DMS153 treated with DMSO at 0.1 percent for 48 hours (cell line): ENCODE results near the gene CFAP61.

Source experiments
- DNase-seq: peaks from one replicate; lab custom pipeline; 2025; ENCODE audit not compliant: unreplicated experiment; lab: John Stamatoyannopoulos, UW

The CFAP61 gene

DNA sequence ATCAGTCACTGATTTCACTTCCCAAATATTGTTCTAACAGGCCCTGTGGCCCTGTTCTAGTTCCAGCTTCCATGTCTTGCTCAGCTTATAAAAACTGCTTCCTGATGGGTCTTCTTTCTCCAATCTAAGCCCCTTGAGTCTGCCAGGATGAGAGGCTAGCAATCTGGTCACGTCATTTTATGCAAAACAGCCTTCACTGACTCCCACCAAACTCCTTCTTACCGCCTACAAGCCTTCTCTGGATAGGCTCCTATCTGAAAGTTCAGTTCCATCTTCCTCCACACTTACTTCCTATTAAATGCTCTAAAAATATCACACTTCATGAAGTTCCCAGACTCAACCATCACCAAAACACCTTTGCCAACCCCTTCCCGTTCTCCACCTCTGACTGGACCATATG lies 15.6 kb upstream of the CFAP61 start:
- no peak for DNase-seq

DNA sequence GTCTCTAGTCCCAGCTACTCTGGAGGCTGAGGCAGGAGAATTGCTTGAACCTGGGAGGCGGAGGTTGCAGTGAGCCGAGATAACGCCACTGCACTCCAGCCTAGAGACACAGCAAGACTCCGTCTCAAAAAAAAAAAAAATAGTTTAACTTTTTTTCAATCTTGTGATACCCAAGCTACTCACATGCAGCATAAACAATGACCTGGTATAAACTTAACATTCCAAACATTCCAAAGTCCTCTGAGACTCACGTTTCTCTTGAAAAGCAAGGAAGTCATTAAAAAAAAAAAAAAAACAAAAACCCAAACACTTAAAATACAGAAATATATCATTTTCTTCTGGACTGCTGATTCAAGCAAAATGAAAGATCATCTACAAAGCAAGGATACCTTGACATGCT lies 14.4 kb upstream of the CFAP61 start:
- DNase-seq = no peak

DNA sequence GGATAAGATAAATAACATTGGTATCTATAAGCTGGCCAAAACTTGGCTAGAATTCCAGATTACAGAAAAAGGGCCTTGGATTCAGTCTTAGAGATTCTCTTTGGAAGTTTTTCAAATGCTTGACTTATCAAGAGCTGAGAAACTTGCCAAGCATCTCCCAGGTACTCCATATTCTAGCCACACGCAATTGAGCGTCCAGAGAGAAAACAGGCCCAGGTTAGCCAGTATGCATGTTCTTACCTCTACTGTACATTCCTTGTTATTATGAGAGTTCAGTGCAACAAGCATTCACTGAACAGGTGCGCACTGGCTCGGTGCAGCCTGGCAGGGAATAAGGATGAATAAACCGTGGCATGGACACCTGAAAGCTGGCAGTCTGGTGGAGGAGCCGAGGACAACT lies 13.7 kb upstream of the CFAP61 start:
- no peak for DNase-seq

DNA sequence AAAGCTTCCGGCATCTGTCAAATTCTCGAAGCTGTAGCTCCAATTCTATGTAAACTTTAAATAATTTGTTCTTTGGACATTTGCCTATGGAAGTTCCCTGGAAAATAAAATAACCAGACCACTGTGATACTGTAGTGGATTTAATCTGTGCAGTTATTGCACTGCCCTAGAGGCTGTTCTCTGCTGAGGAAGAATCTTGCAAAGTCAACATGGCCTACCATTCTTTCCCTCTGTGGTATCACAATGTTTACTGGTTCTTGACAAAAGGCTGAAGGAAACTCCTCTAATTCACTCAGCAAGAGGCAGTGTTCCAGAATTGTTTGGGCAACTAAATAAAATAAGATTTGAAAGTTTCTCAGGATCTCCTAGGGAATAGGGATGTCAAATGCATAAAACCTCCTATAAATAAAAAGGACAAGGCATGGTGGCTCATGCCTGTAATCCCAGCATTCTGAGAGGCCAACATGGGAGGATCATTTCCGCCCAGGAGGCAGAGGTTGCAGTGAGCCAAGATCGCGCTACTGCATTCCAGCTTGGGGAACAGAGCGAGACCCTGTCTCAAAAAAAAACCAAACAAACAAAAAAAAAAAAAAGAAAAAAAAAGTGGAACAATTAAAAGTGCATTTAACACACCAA lies 12.5 kb upstream of the CFAP61 start:
- DNase-seq = no peak

DNA sequence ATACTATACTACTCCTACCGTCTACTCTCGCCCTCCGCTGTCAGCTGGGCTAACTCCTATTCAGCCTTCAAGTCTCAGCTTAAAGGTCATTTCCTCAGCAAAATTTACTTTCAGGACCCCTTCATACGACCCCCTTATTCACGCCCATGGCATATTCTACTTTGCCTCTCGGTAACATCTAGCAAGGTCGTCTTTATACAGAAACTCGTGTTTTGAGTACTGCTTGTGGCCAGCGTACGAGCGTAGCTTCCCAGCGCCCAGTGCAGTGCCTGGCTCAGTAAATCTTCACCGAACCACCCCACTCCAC lies 612 bp upstream of the CFAP61 start:
- no peak for DNase-seq

DNA sequence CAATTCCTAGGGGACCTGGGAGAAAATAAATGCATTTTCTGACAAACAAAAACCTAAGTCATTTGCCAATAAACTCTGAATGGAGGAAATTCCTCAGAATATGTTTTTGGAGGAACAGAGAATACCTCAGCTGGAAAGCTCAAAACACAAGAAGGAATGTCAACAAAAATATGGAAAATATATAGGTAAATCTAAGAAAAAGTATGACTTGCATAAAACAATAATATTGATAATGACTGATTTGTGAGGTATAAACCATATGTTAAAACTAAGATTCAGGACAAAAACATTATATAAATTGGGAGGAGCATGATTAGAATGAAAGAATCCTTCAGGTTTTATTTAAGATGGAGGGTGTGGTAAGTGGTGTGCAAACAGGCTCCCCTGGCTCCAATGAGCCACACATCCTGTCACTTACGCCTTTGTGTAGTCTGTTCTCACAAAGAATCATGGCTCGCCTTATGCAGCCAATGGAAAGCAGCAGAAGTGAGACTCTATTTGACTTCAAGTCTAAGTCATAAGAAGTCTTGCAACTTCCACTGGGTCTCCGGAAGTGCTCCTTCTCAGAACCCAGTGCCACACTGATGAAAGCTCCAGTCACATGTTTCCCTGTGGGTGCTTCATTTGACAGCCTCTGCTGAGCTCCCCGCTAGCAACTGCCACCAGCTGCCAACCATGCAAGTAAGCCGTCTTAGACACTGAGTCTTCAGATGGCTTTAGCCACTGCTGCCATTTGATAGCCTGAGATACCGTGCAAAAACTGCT lies 8.1 kb downstream of the CFAP61 start:
- no peak for DNase-seq

DNA sequence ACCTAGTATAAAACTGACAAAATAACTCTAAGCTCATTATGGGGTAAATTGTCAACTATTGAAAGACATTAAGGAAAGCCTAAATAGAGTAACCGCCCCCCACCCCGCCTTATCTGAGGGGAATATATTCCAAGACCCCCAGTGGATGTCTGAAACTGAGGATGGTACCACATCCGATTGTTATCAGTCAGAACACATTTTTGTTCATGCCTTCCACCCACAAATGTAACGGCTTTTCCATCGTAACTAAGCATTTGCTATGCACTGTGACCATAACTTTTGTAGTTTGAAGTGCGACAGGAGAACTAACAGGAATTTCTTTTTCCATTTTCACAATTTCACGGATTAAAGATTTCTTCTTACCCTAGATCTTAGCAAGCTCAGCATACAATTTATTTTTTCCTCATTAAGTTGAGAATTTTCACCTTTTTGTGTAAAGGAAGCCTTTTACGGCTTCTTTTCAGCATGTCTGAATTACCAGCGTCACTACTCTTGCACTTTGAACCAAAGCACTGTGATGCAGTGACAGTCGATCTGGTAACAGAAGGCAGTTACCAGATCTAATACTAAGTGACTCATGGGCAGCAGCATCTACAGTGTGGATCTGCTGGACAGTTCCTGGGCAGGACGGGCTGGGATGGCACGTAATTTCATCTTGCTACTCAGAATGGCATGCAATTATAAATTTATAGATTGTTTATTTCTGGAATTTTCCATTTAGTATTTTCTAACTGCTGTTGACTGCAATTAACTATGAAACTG lies 11.8 kb downstream of the CFAP61 start:
- no peak for DNase-seq

DNA sequence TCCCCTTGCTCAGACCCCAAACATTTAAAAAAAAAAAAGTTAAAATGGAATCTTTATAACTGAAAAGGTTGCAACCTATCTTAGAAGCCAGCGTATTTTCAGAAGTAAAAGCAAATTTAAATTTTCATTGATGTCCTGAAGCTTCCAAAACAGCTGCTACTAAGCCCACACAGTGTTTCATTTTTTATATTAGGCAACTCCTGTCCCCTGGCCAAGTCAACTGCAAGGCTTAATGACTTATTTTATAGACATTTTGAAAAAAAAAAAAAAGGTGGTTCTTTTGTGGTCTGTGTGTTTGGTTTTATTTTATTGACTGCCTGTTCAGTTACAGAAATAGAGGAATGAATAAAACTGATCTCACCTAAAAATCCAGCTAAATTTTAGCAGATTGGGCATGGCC lies 13.0 kb downstream of the CFAP61 start:
- no peak for DNase-seq

DNA sequence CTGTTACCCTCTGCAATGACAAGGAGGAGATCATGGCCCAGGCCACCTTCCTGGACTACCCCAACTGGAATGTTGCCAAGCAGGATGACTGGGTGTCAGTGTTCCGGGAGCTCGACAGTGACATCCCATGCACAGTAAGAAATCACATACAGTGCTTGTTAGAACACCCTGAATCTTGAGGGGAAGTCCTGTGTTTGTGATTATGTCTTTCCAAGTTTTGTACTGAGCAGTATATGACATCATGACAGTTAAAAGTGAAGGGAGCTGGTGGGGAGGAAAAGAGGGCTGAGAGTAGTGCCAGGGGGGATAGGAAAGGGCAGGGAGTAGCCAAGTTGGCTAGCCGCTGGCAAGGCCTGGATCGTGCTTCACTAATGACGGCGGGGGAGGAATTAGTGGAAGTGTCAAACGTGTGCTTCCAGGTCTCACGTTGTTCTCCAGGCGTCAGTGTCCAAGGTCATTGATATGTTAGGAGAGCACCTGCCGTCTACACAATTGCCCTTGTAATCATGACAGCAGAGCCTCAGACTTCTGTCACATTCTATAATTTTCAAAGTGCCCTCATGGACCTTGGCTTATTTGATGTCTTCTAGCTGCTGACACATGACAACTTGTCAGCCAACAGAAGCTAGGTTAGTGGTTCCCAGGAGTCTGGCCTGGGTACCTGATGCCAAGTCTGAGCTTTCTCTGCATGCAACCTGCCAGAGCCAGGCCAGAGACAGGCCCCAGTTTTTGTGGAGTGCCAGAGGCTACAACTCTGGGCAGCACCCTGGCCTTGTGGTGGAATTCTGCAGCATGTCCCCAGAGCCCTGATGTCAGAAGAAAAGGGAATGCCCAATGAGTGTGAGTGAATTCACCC lies 18.8 kb downstream of the CFAP61 start:
- DNase-seq = no peak

DNA sequence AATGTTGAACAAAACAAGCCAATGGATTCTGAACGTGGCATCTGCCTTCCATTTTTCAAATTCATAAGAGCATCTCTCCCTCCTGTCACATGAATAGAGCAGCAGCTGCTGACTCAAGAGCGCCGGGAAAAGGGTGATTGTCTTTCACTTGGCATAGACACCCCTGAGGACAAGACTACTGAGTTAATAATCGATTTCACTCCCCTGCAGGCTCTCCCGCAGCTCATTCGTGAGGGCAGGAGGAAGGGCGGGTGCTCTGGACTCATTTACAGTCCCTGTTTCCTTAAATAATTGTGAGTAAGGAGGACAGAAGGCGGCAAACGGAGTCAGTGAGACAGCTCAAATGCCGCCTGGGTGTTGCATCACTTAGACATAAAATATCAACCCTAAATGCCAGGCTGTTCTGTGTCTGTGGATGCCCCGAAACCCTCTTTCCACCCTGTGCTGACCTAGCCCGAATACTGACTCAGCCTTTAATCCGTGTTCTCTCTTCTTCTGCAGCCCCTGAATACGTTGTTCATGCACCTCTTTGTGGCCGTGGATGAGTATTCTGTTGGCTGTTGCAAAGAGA lies 21.6 kb downstream of the CFAP61 start:
- DNase-seq = peak; percentile 63

DNA sequence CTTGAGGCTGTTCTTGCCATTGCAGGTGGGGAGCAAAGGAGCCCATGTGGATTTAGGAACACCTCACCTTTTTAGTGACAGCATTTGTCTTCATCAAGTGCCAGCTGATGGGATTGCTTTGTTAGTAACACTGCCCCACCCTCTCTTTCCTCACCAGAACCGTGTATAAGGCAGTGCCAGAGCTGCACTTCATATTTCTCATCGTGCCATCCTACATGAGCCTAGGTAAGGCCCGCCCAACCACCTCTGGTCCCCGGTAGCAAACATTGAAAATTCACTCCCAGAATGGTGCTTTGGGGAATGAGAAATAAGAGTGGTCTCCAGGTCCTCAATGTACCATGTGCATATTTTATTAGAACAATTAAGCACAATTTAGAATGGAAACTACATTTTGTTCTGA lies 22.7 kb downstream of the CFAP61 start:
- DNase-seq = no peak

DNA sequence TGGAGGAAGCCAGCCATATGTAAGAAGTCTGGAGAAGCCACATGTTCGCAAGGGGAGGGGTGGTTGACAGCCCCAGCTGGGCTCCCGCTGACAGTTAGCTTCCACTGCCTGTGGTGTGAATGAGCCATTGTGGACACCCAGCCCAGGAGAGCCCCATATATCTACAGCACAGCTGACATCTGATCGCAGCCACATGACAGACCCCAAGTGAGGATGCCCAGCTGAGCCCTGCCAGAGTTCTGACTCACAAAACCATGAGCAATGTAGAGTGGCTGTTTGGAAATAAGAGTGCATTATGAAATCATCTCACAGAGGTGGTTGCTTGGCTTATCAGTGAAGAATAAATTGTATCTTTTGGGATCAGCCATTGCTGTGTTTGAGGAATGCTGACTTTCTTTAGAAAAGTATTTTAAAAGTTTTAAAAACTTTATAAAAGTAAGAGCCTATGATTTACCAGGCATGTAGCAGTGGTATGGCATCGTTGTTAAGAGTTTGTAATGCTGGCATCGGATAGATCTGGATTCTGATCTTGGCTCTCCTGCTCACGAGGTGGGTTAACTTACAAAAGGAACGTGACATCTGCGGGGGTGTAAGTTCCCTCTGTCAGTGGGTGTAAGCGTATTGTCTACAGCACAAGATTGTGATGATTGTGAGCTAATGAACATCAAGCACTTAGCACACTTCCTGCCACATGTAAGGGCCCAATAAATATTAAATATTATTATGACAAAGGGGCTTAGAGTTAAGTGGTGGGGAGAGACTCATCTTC lies 24.1 kb downstream of the CFAP61 start:
- DNase-seq = no peak

DNA sequence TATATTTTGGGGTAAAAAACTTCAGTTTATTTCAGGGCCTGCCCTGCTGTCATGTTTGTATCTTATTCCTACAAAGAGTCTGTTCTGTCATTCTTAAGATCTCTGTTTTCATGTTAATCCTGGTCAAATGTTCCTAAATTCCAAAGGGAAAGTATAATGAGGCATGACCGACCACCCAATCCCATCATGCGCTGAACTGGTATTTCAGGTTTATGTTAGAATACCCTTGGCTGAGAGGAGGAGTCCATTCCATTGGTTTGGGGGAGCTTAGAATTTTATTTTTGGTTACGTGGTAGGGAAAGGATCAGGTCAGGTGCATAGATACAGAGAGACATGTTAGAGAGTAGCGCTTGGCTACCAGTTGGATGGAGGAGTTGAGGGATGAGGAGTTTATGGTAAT lies 25.7 kb downstream of the CFAP61 start:
- DNase-seq = no peak

DNA sequence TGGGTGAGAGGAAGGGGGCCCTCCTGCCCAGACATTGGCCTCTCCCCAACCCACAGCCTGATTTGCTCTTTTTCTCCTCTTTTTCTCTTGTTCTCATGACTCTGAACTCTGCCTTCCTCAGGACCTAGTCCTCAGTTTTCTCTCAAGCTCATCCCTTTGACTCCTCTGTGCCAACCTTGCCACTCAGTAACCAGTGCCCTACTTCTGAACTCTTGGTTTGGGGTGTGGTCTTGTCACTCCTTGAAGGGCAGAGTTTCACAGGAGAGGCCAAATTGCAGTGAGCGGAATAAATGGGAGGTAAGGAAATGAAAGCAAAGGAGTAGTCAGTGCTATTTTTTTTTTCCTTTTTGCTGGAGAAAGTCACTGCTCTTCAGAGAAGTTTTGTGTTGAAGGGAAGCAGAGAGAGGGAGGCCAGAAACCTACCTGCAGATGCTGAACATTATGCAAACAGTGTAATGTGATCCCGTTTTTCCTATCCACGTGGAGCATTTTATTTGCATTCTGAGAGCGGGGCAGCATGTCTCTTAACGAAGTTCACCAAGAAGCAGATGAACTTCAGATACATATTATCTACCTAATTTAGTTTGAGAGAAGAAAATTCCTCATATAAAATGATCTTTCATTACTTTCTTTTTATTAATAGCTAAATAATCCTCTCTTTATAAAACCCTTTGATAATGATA lies 26.9 kb downstream of the CFAP61 start:
- DNase-seq = peak; percentile 28

DNA sequence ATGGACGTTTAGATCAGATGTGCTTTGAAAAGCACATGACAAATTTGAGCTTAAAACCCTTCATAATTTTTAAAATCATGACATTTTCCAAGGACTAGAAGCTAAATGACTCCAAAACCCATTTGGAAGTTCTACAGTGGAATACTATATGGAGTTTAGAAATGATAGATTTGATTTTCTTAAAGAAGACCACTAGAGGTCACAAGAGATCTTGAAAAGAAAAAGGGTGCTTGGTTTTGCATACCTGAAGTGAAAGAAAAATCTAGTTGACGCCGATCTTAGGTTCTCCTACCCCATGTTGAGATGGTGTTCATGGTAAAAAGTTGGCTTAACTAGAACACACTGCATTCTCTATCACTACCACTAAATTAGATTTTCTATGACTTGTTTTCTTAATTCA lies 31.5 kb downstream of the CFAP61 start:
- DNase-seq = peak; percentile 66

DNA sequence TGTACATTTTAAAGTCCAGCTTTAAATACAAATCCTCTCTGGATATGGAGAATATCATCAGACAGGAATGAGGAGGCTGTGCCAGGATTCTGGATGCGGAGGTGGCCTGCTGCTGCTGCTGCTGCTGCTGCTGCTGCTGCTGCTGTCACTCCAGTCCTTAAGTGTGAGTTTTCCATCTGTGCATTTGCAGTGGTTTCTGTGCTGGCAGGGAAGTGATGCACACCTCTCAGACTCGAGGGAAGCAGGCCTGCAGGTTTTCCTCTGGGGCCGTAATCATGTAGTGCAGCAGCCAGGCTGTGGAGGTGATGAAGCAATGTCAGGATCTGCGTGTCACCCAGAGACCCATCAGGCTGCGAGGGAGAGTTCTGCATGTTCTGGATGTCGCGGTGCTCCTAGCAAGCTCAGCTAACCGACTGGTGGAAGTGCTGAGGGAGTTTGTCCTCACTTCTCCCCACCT lies 32.0 kb downstream of the CFAP61 start:
- no peak for DNase-seq

DNA sequence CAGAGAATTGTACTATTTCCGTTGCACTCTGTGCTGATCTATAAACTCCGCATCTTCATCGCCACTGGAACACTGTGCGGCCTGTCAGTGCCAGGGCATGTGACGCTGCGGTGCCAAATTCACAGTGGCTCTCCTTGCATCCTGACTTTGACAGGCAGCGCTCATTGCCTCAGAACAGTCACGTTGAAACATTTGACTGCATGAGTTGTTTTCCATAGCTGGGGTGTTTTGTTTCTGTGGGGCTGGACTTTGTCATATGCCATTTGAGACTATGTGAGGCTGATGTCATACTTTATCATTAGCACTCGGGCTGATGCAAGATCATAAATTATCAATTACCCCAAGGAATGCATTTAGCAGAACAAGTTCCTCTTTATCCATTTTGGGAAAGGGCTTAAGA lies 32.7 kb downstream of the CFAP61 start:
- DNase-seq = no peak

DNA sequence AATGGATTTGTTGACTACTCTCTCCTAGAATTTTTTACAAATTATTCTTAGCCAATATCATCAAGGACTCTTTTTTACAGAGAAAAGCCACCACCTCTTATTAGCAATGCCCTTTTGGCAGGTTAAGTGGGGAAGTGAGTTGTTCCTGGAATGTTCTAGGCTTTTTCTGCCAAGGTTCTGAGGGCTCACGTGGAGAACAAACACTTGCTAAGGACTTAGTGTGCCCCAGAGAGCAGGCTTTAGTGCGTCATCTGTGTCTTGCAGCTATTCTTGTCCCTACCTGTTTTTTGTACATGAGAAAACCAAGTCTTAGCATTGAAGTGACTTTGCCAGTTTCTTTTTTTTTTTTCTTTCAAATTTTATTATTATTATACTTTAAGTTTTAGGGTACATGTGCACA lies 33.5 kb downstream of the CFAP61 start:
- DNase-seq = no peak

DNA sequence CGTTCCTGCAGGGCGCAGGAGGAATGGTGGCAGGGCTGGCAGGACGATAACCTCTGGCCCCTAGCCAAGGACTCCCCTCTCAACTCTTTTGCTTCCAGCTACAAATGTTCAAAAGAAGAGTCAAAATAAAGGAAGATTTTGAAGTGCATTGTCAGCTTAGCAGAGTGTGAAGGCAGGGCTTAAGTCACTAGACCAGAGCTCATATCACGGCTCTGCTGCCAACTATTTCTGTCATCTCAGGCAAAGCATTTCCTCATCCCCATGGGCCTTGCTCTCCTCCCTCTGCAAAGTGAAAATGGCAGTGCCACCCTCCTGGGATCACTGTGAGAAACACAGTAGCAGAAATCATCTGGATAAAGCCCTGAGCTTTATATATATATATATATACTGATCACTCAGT lies 36.7 kb downstream of the CFAP61 start:
- no peak for DNase-seq

DNA sequence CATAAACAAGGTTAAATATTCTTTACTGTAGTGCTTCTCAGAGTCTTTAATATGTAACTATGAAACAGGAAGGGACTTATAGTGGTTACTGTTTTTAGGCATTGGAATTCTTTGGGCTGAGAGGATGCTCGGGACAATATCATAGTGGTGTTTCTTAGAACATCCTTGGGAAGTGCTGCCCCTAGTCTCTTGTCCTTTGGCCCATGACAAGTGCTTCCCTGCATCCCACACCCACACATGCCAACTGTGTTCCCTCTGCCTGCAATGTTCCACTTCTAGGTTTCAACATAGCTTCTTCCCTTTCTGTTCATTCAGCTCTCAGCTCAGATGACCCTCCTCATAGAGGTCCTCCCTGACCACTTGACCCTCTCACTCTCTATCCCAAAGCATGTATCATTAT lies 37.6 kb downstream of the CFAP61 start:
- DNase-seq = no peak
